ENCODE results near the gene SLC45A2.

- TF ChIP-seq POLR2AphosphoS5 (IDR thresholded peaks at IDR 0.05) = no peak
- TF ChIP-seq EP300 (IDR thresholded peaks at IDR 0.05) = no peak
- TF ChIP-seq CTCF (IDR thresholded peaks at IDR 0.05) = no peak
- no peak for TF ChIP-seq POLR2A (IDR thresholded peaks at IDR 0.05; ENCODE audit: low read depth)
Measured at GRCh38 chr5:34016222-34016621, 31.7 kb upstream of the SLC45A2 start.
